ENCODE results near the gene ACTR6. TPM values are rescaled to one million over a fixed set of nuclear protein-coding genes. Genes with fewer than 3 reads are reported as not detected.
"Not testable (repeated sequence)": the region's sequence is repeated elsewhere in the genome, so short reads cannot be mapped to it uniquely, and the experiment has no call there.

ACTR6 gene
- polyA plus RNA-seq, 1 donor from 2014 or later: 29.8 TPM

DNA sequence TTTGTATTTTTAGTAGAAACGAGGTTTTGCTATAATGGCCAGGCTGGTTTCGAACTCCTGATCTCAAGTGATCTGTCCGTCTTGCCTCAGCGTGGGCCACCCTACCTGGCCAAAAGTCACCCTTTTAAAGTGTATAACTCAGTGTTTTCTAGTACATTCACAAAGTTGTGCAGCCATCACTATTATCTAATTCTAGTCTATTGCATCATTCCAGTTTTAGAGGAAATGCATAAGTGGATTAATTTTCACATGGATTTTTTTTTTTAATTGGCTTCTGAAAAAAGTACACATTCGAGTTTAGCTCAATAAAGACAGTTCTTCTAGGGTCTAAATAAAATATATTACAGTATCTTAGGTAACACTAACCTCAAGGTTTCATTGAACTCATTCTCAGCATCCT, 62.5 kb downstream of the ACTR6 start:
- peak overlapping the region in 1 of 3 donors; percentile 46 for H3K27ac Mint-ChIP-seq

DNA sequence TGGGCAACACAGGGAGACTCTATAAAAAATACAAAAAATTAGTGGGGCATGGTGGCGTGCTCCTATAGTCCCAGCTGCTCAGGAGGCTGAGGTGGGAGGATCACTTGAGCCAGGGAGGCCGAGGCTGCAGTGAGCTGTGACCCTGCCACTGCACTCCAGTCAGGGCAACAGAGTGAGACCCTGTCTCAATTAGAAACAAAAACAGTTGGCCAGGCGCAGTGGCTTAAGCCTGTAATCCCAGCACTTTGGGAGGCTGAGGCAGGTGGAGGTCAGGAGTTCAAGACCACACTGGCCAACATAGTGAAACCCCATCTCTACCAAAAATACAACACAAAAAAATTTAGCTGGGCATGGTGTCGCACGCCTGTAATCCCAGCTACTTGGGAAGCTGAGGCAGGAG, 64.5 kb downstream of the ACTR6 start:
- H3K9me3 Mint-ChIP-seq, H3K27me3 Mint-ChIP-seq, H3K36me3 Mint-ChIP-seq, H3K27ac Mint-ChIP-seq: not testable (repeated sequence)
- H3K4me3 Mint-ChIP-seq: peak overlapping the region in 3 of 4 donors; percentile 46 to 95 (median 60)
- peaks cover 15 to 20% (median 15%) of the 10 kb centered on the region in 3 donors for H3K4me1 Mint-ChIP-seq

More for the DNA sequence above, 62.5 kb downstream of the ACTR6 start:
- Mint-ChIP-seq H3K36me3 (peaks cover 4% of the 10 kb centered on the region), H3K9me3 (peaks cover 0 to 3% (median 0%) of the 10 kb centered on the region in 3 donors), H3K4me1 (peaks cover 1 to 4% (median 4%) of the 10 kb centered on the region in 3 donors), H3K4me3 (no peak overlapping the region), H3K27me3 (no peaks in the 10 kb centered on the region)

DNA sequence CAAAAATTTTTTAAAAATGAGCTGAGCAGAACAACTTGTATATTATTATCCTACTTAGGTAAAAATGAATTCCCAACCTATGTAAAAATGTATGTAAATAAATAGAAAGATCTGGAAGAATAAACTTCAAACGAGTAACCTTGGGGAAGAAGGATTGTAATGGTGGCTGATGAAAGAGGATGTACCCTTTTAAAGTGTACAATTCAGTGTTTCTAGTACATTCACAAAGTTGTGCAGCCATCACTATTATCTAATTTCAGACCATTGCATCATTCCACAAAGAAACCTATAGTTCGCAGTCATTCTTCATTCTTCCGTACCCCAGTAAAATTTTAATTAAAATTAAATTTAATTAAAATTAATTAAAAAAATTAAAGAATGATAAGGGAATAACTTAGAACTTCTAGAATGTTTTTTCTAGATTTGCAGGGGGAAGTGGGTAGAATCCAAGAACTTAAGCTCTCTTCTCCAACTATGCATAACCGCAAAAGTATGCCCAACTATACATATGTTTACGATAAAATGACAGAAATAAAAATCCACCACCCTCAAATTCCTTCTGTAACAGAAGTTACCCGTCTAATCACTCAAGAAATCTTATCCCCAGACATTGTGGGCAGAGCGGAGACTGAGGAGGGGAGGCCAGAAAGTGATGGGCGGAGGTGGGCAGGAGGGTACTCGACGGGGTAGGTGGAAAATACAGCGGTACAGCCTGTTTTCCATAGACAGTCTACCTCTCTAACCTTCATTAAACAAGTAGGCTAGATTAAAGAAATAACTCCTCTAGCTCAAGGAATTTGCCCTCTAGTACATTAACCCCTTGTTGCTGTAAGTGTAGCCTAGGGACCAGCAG, 65.3 kb downstream of the ACTR6 start:
- Mint-ChIP-seq H3K27ac (peak overlapping the region in 2 of 3 donors; percentile 92 to 95), H3K4me3 (peak overlapping the region; percentile 95 to 100 (median 96)), H3K36me3 (peaks cover 4% of the 10 kb centered on the region), H3K9me3 (peaks cover 0 to 3% (median 0%) of the 10 kb centered on the region in 3 donors), H3K27me3 (no peaks in the 10 kb centered on the region), H3K4me1 (peaks cover 15 to 22% (median 15%) of the 10 kb centered on the region in 3 donors)

DNA sequence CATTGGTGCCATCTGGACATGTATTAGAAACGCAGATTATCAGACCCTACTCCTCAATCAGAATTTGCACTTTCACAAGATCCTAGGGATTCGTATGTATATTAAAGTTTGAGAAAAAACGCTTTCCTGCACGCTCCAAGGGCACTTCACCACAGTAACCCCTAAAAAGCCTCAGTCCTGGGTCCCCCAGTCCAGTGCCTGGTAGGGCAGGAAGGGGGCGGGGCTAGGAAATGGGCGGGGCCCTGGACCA, 65.9 kb downstream of the ACTR6 start:
- Mint-ChIP-seq H3K4me3 (peak overlapping the region; percentile 95 to 100 (median 96)), H3K27me3 (no peaks in the 10 kb centered on the region), H3K36me3 (peaks cover 4% of the 10 kb centered on the region), H3K9me3 (no peaks in the 10 kb centered on the region), H3K4me1 (peaks cover 15 to 24% (median 17%) of the 10 kb centered on the region in 3 donors), H3K27ac (peak overlapping the region; percentile 92 to 98 (median 95))

DNA sequence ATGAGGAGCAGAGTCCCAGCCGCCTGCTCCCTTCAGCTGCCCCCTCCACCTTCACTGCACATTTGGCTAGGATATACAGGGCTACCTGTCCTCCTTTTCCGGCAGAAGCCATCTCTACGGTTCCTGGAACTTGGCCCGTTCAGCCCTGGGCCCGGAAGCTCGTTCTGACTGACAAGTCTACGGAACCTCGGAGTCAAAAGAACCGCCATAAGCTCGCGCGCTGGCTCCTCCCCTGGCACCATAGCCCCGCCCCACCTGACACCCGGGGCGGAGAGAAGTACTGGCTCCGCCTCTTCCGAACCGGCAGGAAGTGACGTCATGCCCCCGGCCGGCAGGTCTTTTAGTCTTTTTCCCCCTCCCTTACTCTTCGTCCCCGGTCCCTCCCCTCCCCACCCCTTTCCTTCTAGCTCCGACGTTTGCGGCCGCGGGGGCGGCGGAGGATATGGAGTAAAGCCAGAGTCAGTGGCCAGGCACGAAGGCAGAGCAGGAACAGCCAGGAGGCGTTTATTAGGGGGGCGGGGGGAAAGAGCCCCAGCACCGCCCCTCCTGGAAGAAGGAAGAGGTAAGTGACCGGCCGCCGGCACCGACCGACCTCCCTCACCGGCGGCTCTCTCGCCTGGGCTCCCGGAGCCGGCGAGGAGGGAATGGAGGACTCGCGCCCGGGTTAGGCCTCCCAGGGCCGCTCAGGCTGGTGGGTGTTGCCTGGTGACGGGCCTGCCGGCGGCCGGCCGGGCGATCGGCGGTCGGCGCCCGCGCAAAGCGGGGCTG, 66.4 kb downstream of the ACTR6 start, which contains the start of the genes DEPDC4 and SCYL2:
TSS of gene DEPDC4 (minus strand) at position 245 of the 768 bp plus-strand sequence. CDS start at position 242, 3 bp downstream.
TSS of gene SCYL2 (plus strand) at position 343 of the 768 bp plus-strand sequence. CDS start 15,794 bp downstream, outside the sequence.
- Mint-ChIP-seq H3K36me3 (peaks cover 4% of the 10 kb centered on the region), H3K27me3 (no peaks in the 10 kb centered on the region), H3K9me3 (no peaks in the 10 kb centered on the region), H3K4me3 (peak within 1 kb of the TSS; percentile 95 to 100 (median 96)), H3K27ac (peak within 1 kb of the TSS; percentile 92 to 98 (median 95)), H3K4me1 (peaks cover 15 to 29% (median 18%) of the 10 kb centered on the region in 3 donors)

DNA sequence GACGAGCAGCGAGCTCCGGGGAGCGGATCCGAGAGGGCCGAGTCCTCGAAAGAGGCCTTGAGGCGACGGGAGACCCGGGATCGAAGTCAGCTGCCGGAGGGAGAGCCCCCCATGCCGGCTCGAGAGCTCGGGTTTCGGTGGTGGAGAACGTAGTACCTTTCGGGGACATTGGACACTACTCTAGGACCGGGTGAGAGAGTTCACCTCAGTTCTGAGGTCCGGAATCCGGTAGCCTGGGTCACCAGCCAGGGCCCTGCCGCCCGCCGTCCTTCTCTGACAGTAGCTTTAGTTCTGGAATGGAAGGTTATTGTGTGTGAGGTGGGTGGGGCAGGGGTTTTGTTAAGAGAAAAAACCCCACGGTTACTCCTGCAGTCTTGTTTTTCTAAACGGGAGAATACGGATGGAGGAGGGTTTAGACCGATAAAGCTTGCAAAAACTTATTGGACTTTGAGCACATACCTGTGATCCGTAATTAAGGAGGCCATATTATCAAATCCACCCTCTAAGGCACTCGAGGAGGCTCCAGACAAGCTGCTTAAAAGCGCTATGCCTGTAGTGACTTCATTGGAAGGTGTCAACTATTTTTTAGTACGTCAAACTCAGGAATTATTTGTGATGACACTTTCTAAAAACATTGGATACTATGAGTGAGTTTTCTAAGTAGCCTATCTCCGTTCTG, 67.1 kb downstream of the ACTR6 start:
- peaks cover 4% of the 10 kb centered on the region for H3K36me3 Mint-ChIP-seq
- H3K4me1 Mint-ChIP-seq: peaks cover 15 to 35% (median 20%) of the 10 kb centered on the region in 3 donors
- no peaks in the 10 kb centered on the region for H3K27me3 Mint-ChIP-seq
- peak overlapping the region; percentile 95 to 100 (median 96) for H3K4me3 Mint-ChIP-seq
- no peaks in the 10 kb centered on the region for H3K9me3 Mint-ChIP-seq
- H3K27ac Mint-ChIP-seq: peak overlapping the region; percentile 86 to 95 (median 92)

DNA sequence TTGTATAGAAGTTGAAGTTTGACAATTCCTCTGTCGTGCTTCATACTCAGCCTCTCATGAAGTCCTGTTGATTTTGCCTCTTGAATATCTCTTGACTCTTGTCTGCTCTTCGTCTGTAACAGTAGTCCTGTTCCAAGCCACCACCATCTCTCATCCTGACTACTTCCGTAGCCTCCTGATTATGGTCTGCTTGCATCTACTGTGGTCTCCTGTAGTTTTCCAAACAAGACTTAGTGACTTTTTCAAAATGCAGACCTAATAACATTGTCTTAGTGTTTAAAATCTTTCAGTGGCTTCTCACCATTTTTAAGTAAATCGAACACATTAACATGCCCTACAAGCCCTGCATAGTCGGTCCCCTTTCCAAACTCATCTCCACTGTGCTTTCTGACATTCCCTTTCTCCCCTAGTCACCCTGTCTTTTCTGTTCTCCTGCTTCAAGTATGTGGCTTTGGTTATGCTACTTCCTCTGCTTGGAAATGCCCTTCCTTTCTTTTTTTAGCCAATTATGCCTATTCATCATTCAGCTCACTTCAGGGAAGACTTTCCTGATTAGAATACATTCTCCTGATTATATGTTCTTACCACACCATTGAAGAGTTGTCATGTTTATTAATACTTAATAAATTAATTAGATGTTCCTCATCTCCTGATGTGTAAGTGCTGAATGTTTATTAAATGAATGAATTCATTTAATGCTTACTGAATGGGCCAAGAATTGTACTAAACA, 68.4 kb downstream of the ACTR6 start:
- Mint-ChIP-seq H3K9me3 (no peaks in the 10 kb centered on the region), H3K4me1 (peaks cover 22 to 45% (median 26%) of the 10 kb centered on the region in 3 donors), H3K36me3 (peaks cover 9% of the 10 kb centered on the region), H3K4me3 (peak overlapping the region; percentile 27 to 100 (median 96)), H3K27ac (peak overlapping the region in 2 of 3 donors; percentile 12 to 67), H3K27me3 (no peaks in the 10 kb centered on the region)

DNA sequence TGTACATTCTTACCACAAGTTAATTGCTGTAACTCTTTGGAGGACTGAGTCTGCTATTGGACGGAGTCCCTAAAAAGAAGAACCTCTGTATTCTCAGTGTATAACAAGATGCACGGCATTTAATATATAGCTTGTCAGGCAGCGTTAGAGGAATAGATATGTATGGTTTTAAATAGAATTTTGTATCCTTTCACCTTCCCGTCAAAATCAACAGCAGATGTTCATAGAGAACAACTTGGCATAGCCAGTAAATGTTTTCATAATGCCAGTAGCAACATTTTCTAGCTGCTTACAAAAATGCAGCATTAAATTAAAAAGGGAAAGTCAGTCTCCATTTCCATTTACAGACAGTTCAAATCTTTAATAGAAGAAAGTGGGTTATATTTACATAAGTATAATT, 73.2 kb downstream of the ACTR6 start:
- Mint-ChIP-seq H3K27me3 (no peaks in the 10 kb centered on the region), H3K9me3 (no peaks in the 10 kb centered on the region), H3K36me3 (peaks cover 13% of the 10 kb centered on the region), H3K4me3 (no peak overlapping the region), H3K27ac (no peak overlapping the region), H3K4me1 (peaks cover 25 to 46% (median 34%) of the 10 kb centered on the region in 3 donors)

Other genes with a start within 250 kb of the ACTR6 start
- not detected for gene ANKS1B, start 215.9 kb upstream of the ACTR6 start, polyA plus RNA-seq
- gene BLTP3B, start 57.9 kb upstream of the ACTR6 start, polyA plus RNA-seq: 20.5 TPM
- gene DEPDC4, start 66.3 kb downstream of the ACTR6 start, polyA plus RNA-seq: 0.86 TPM
- gene SCYL2, start 66.4 kb downstream of the ACTR6 start, polyA plus RNA-seq: 19.3 TPM
- not detected for gene SLC17A8, start 156.3 kb downstream of the ACTR6 start, polyA plus RNA-seq

Measured in IgD-negative memory B cell (primary cell).